Activated CD8-positive, alpha-beta memory T cell treated with anti-CD3 and anti-CD28 coated beads, Interleukin-2, amount 10 ng/mL, durations not matched to agents 7 days and 5 days (primary cell): ENCODE data around the gene GMDS. TPM values are rescaled to one million over a fixed set of nuclear protein-coding genes. Genes with fewer than 3 reads are reported as not detected.

Experiments used
- ATAC-seq: fragments of 150-1000 bp; cut with Tn5 transposase; one replicate; pipeline ENCODE4 v1.10.0; 2021; ENCODE audit warnings: moderate library complexity
- CTCF ChIA-PET: fragments of 350-600 bp; sonication (Branson Sonifier 250); formaldehyde crosslinking; loops from one replicate; lab custom pipeline; 2021; ENCODE audit warnings: antibody characterized with exemption; lab: Charles Lee
- DNase-seq: peaks from one replicate; pipeline ENCODE4 v3.0.0-alpha.2; 2020
- H3K27ac Mint-ChIP-seq: one replicate; pipeline ENCODE4 v1.8.0; 2021; ENCODE audit warnings: mild to moderate bottlenecking, mixed read lengths
- H3K27me3 Mint-ChIP-seq: one replicate; pipeline ENCODE4 v1.8.0; 2021; ENCODE audit warnings: mixed read lengths
- H3K36me3 Mint-ChIP-seq: one replicate; pipeline ENCODE4 v1.8.0; 2021; ENCODE audit warnings: mild to moderate bottlenecking, mixed read lengths
- H3K4me1 Mint-ChIP-seq: one replicate; pipeline ENCODE4 v1.8.0; 2021; ENCODE audit warnings: mixed read lengths
- H3K4me3 Mint-ChIP-seq: one replicate; pipeline ENCODE4 v1.8.0; 2021; ENCODE audit warnings: mild to moderate bottlenecking, moderate library complexity, mixed read lengths
- H3K9me3 Mint-ChIP-seq: one replicate; pipeline ENCODE4 v1.8.0; 2022; ENCODE audit warnings: low read depth, mixed read lengths
- total RNA-seq, 2 experiments: library from RNA; stranded (reverse); gene quantifications; one replicate each; pipeline ENCODE4 v1.2.3, GENCODE V29; 2021

Gene GMDS
- 10 to 100 TPM; 28.2 to 36.9 TPM for total RNA-seq

GRCh38 chr6:2245103-2245876 is at the start of gene GMDS:
Gene GMDS (minus strand): TSS chr6:2245605.
- CTCF ChIA-PET: interaction anchor here (2.1 kb wide), 1 partner anchor 109 kb away, joined by 11 read pairs; no protein-coding TSS in a partner anchor
- Mint-ChIP-seq H3K4me3 (peak within 1 kb of the TSS; percentile 87), H3K27me3 (no peaks in the 10 kb centered on the region), H3K27ac (peak within 1 kb of the TSS; percentile 96), H3K36me3 (peaks cover 11% of the 10 kb centered on the region), H3K9me3 (no peaks in the 10 kb centered on the region), H3K4me1 (peaks cover 40% of the 10 kb centered on the region)
- peak; percentile 97 for ATAC-seq
- DNase-seq: peak; percentile 87

GRCh38 chr6:2285510-2285909 is 40.1 kb upstream of the GMDS start:
- Mint-ChIP-seq H3K4me3 (no peak overlapping the region), H3K27ac (no peak overlapping the region), H3K27me3 (no peaks in the 10 kb centered on the region), H3K4me1 (no peaks in the 10 kb centered on the region), H3K9me3 (peaks cover 33% of the 10 kb centered on the region), H3K36me3 (peaks cover 32% of the 10 kb centered on the region)
- DNase-seq (no peak), ATAC-seq (no peak)
- CTCF ChIA-PET: no interaction called here

- no peak overlapping the region for H3K4me3 Mint-ChIP-seq
Observed at GRCh38 chr6:2275892-2276242, 30.5 kb upstream of the GMDS start.

GRCh38 chr6:2274981-2275891 is 29.8 kb upstream of the GMDS start:
- no peak overlapping the region for H3K4me3 Mint-ChIP-seq
- H3K36me3 Mint-ChIP-seq: peaks cover 45% of the 10 kb centered on the region
- CTCF ChIA-PET: no interaction called here
- H3K9me3 Mint-ChIP-seq: peaks cover 12% of the 10 kb centered on the region
- H3K27me3 Mint-ChIP-seq: no peaks in the 10 kb centered on the region
- H3K27ac Mint-ChIP-seq: no peak overlapping the region
- DNase-seq (no peak), ATAC-seq (no peak)
- no peaks in the 10 kb centered on the region for H3K4me1 Mint-ChIP-seq

More at GRCh38 chr6:2275892-2276242, 30.5 kb upstream of the GMDS start:
- CTCF ChIA-PET: no interaction called here
- DNase-seq: no peak
- Mint-ChIP-seq H3K9me3 (peaks cover 18% of the 10 kb centered on the region), H3K27me3 (no peaks in the 10 kb centered on the region), H3K4me1 (no peaks in the 10 kb centered on the region), H3K27ac (no peak overlapping the region), H3K36me3 (peaks cover 47% of the 10 kb centered on the region)
- ATAC-seq: no peak

GRCh38 chr6:2272696-2273095 is 27.3 kb upstream of the GMDS start:
- Mint-ChIP-seq H3K27ac (no peak overlapping the region), H3K27me3 (no peaks in the 10 kb centered on the region), H3K4me3 (no peak overlapping the region), H3K36me3 (peaks cover 35% of the 10 kb centered on the region), H3K9me3 (no peaks in the 10 kb centered on the region), H3K4me1 (no peaks in the 10 kb centered on the region)
- DNase-seq (no peak), ATAC-seq (no peak)
- CTCF ChIA-PET: no interaction called here

- ATAC-seq (no peak), DNase-seq (no peak)
- CTCF ChIA-PET: no interaction called here
- H3K4me3 Mint-ChIP-seq: no peak overlapping the region
- no peak overlapping the region for H3K27ac Mint-ChIP-seq
- no peaks in the 10 kb centered on the region for H3K9me3 Mint-ChIP-seq
- no peaks in the 10 kb centered on the region for H3K27me3 Mint-ChIP-seq
- H3K36me3 Mint-ChIP-seq: peaks cover 37% of the 10 kb centered on the region
- no peaks in the 10 kb centered on the region for H3K4me1 Mint-ChIP-seq
Observed at GRCh38 chr6:2270054-2270453, 24.6 kb upstream of the GMDS start.

GRCh38 chr6:2266841-2267240 is 21.4 kb upstream of the GMDS start:
- Mint-ChIP-seq H3K36me3 (peaks cover 29% of the 10 kb centered on the region), H3K27ac (no peak overlapping the region), H3K27me3 (no peaks in the 10 kb centered on the region), H3K9me3 (no peaks in the 10 kb centered on the region), H3K4me3 (no peak overlapping the region), H3K4me1 (no peaks in the 10 kb centered on the region)
- ATAC-seq: no peak
- CTCF ChIA-PET: interaction anchor here (0.6 to 0.9 kb wide), 2 partner anchors 48 to 1314 kb away, joined by 3 read pairs; no protein-coding TSS in a partner anchor
- DNase-seq: no peak

GRCh38 chr6:2266031-2266795 is 20.8 kb upstream of the GMDS start:
- Mint-ChIP-seq H3K36me3 (peaks cover 29% of the 10 kb centered on the region), H3K4me3 (no peak overlapping the region), H3K27me3 (no peaks in the 10 kb centered on the region), H3K9me3 (no peaks in the 10 kb centered on the region), H3K4me1 (no peaks in the 10 kb centered on the region), H3K27ac (no peak overlapping the region)
- ATAC-seq (no peak), DNase-seq (no peak)
- CTCF ChIA-PET: interaction anchor here (0.9 kb wide), 1 partner anchor 47 kb away, joined by 3 read pairs; no protein-coding TSS in a partner anchor

- DNase-seq (no peak), ATAC-seq (no peak)
- peaks cover 25% of the 10 kb centered on the region for H3K36me3 Mint-ChIP-seq
- H3K4me1 Mint-ChIP-seq: no peaks in the 10 kb centered on the region
- H3K4me3 Mint-ChIP-seq: no peak overlapping the region
- H3K27ac Mint-ChIP-seq: no peak overlapping the region
- no peaks in the 10 kb centered on the region for H3K9me3 Mint-ChIP-seq
- CTCF ChIA-PET: no interaction called here
- no peaks in the 10 kb centered on the region for H3K27me3 Mint-ChIP-seq
Observed at GRCh38 chr6:2264932-2265331, 19.5 kb upstream of the GMDS start.

- H3K36me3 Mint-ChIP-seq: peaks cover 27% of the 10 kb centered on the region
Observed at GRCh38 chr6:2263896-2264295, 18.5 kb upstream of the GMDS start.

GRCh38 chr6:2259574-2259973 is 14.2 kb upstream of the GMDS start:
- Mint-ChIP-seq H3K27me3 (no peaks in the 10 kb centered on the region), H3K27ac (no peak overlapping the region), H3K4me3 (no peak overlapping the region), H3K9me3 (peaks cover under 1% of the 10 kb centered on the region), H3K36me3 (peaks cover 33% of the 10 kb centered on the region), H3K4me1 (no peaks in the 10 kb centered on the region)
- CTCF ChIA-PET: interaction anchor here (1.3 kb wide), 1 partner anchor 375 kb away, joined by 3 read pairs; no protein-coding TSS in a partner anchor
- DNase-seq: no peak
- no peak for ATAC-seq

More at GRCh38 chr6:2263896-2264295, 18.5 kb upstream of the GMDS start:
- Mint-ChIP-seq H3K9me3 (no peaks in the 10 kb centered on the region), H3K4me3 (no peak overlapping the region), H3K27me3 (no peaks in the 10 kb centered on the region), H3K4me1 (no peaks in the 10 kb centered on the region), H3K27ac (no peak overlapping the region)
- no peak for DNase-seq
- CTCF ChIA-PET: no interaction called here
- ATAC-seq: no peak

- H3K9me3 Mint-ChIP-seq: peaks cover 4% of the 10 kb centered on the region
- H3K4me1 Mint-ChIP-seq: no peaks in the 10 kb centered on the region
- H3K27ac Mint-ChIP-seq: no peak overlapping the region
- no peak overlapping the region for H3K4me3 Mint-ChIP-seq
- ATAC-seq: no peak
- H3K36me3 Mint-ChIP-seq: peaks cover 32% of the 10 kb centered on the region
- H3K27me3 Mint-ChIP-seq: no peaks in the 10 kb centered on the region
- DNase-seq: no peak
- CTCF ChIA-PET: no interaction called here
Observed at GRCh38 chr6:2259002-2259494, 13.6 kb upstream of the GMDS start.

- Mint-ChIP-seq H3K36me3 (peaks cover 35% of the 10 kb centered on the region), H3K4me3 (no peak overlapping the region)
- CTCF ChIA-PET: no interaction called here
Observed at GRCh38 chr6:2258112-2258511, 12.7 kb upstream of the GMDS start.

More at GRCh38 chr6:2258112-2258511, 12.7 kb upstream of the GMDS start:
- H3K9me3 Mint-ChIP-seq: peaks cover 4% of the 10 kb centered on the region
- no peaks in the 10 kb centered on the region for H3K4me1 Mint-ChIP-seq
- no peak for ATAC-seq
- H3K27me3 Mint-ChIP-seq: no peaks in the 10 kb centered on the region
- no peak for DNase-seq
- H3K27ac Mint-ChIP-seq: no peak overlapping the region
